ENCODE results near the gene HEY2.

DNA sequence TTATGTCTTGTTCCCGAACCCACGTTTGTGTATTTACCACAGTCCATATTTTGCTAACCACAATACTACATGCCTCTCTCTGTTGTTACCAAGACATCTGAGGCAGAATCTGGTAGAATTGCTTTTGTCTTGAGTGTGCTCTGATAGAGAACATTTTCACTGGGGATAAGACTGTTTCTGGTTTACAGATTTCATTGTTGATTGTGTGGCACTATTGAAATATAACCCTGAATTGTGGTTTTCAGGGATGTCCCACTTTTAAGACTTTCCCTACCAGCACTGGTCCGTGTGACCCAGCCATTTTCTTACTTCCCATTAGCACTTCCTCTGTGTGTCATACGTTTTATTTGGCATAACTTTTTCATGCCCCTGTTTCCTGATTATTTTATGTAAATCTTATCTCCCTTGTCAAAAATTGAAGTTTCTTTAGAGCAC is 53.5 kb downstream of the HEY2 start:
- no peak for TF ChIP-seq EZH2 (IDR thresholded peaks at IDR 0.05)
- TF ChIP-seq POLR2AphosphoS5 (IDR thresholded peaks at IDR 0.05; ENCODE audit: borderline replicate concordance, low read depth, low read length), result no peak
- no peak for TF ChIP-seq FOXP2 (optimal IDR thresholded peaks at IDR 0.05; ENCODE audit: control extremely low read depth, extremely low read length, insufficient read depth)
